HEK293 (cell line): ENCODE data around the gene EFNA2.
A peak's percentile ranks its signal among the peaks of the same experiment; 100 is the strongest.

Experiments
- CTCF ChIA-PET: fragments of 350-600 bp; formaldehyde crosslinking; extraction: SDS; loops from one replicate; lab custom pipeline; 2021; ENCODE audit warnings: antibody characterized with exemption; lab: Yijun Ruan, JAX
- POLR2A ChIA-PET: fragments of 300-600 bp; formaldehyde crosslinking; extraction: SDS; loops from one replicate; lab custom pipeline; 2020; ENCODE audit warnings: antibody characterized with exemption, inconsistent platforms; lab: Yijun Ruan, JAX
- H3K27ac ChIP-seq: fragments of 200-500 bp; sonication (Bioruptor generic); 2 replicates; pipeline ENCODE4 v1.5.1; 2014; ENCODE audit warnings: low read depth, low read length, control low read depth, inconsistent platforms; ENCODE audit errors: extremely low read depth
- H3K36me3 ChIP-seq, 2 experiments: fragments of 200-500 bp in 1 of 2; sonication (Bioruptor generic) in 1 of 2; 1 replicate in 1 of 2; 2 replicates in 1 of 2; pipeline ENCODE4 v1.5.1; 2014 to 2017; ENCODE audit warnings: inconsistent platforms in 2 of 2, low read length in 2 of 2; ENCODE audit not compliant: control insufficient read depth in 2 of 2, insufficient read depth in 1 of 2
- H3K4me1 ChIP-seq: fragments of 200-500 bp; sonication (Bioruptor generic); 2 replicates; pipeline ENCODE4 v1.5.1; 2014; ENCODE audit warnings: mild to moderate bottlenecking, low read length, inconsistent platforms; ENCODE audit not compliant: control insufficient read depth, insufficient read depth
- H3K4me3 ChIP-seq: 2 replicates; pipeline ENCODE4 v1.5.1; 2011; ENCODE audit warnings: low read depth, mild to moderate bottlenecking, control low read depth, low read length, moderate library complexity
- H3K9me3 ChIP-seq: fragments of 200-500 bp; sonication (Bioruptor generic); 2 replicates; pipeline ENCODE4 v1.5.1; 2014; ENCODE audit warnings: low read depth, low read length, inconsistent platforms; ENCODE audit not compliant: control insufficient read depth, insufficient read depth
- KLF1 ChIP-seq: fragments of 450-650 bp; formaldehyde crosslinking; IDR thresholded peaks from 2 replicates; pipeline ENCODE4 v1.5.1; 2016; ENCODE audit warnings: missing biosample characterization, missing genetic modification characterization
- KLF10 ChIP-seq: fragments of 450-650 bp; IDR thresholded peaks from 2 replicates; pipeline ENCODE4 v1.5.1; 2018; ENCODE audit warnings: missing biosample characterization, mild to moderate bottlenecking, missing genetic modification characterization
- KLF8 ChIP-seq: fragments of 450-650 bp; formaldehyde crosslinking; IDR thresholded peaks from 2 replicates; pipeline ENCODE4 v1.5.1; 2016; ENCODE audit warnings: missing biosample characterization, missing genetic modification characterization
- RBAK ChIP-seq: fragments of 450-650 bp; formaldehyde crosslinking; IDR thresholded peaks from 2 replicates; pipeline ENCODE4 v1.5.1; 2016; ENCODE audit warnings: missing biosample characterization, missing genetic modification characterization
- YY1 ChIP-seq: fragments of 450-650 bp; formaldehyde crosslinking; IDR thresholded peaks from 2 replicates; pipeline ENCODE4 v1.5.1; 2018; ENCODE audit warnings: missing biosample characterization, missing genetic modification characterization
- ZBTB8A ChIP-seq: fragments of 450-650 bp; formaldehyde crosslinking; IDR thresholded peaks from 2 replicates; pipeline ENCODE4 v1.5.1; 2016; ENCODE audit warnings: missing biosample characterization, missing genetic modification characterization
- ZNF175 ChIP-seq: fragments of 450-650 bp; formaldehyde crosslinking; IDR thresholded peaks from 2 replicates; pipeline ENCODE4 v1.5.1; 2016; ENCODE audit warnings: missing biosample characterization, missing genetic modification characterization
- ZNF266 ChIP-seq: fragments of 450-650 bp; formaldehyde crosslinking; IDR thresholded peaks from 2 replicates; pipeline ENCODE4 v1.5.1; 2016; ENCODE audit warnings: missing biosample characterization, missing genetic modification characterization, low read depth
- ZNF335 ChIP-seq: fragments of 450-650 bp; formaldehyde crosslinking; conservative IDR thresholded peaks from 2 replicates; pipeline ENCODE4 v1.5.1; 2016; ENCODE audit warnings: missing biosample characterization, missing genetic modification characterization
- ZNF341 ChIP-seq: fragments of 450-650 bp; formaldehyde crosslinking; IDR thresholded peaks from 2 replicates; pipeline ENCODE4; 2016; ENCODE audit warnings: low read depth, missing biosample characterization, missing genetic modification characterization
- ZNF473 ChIP-seq: fragments of 450-650 bp; formaldehyde crosslinking; IDR thresholded peaks from 2 replicates; pipeline ENCODE4 v1.5.1; 2017; ENCODE audit warnings: missing biosample characterization, missing genetic modification characterization
- ZNF514 ChIP-seq: fragments of 450-650 bp; formaldehyde crosslinking; IDR thresholded peaks from 2 replicates; pipeline ENCODE4 v1.5.1; 2016; ENCODE audit warnings: missing biosample characterization, missing genetic modification characterization
- ZNF670 ChIP-seq: fragments of 450-650 bp; formaldehyde crosslinking; IDR thresholded peaks from 2 replicates; pipeline ENCODE4 v1.5.1; 2016; ENCODE audit warnings: missing biosample characterization, missing genetic modification characterization, low read depth
- ZNF76 ChIP-seq: fragments of 450-650 bp; formaldehyde crosslinking; IDR thresholded peaks from 2 replicates; pipeline ENCODE4; 2016; ENCODE audit warnings: low read depth, missing biosample characterization, missing genetic modification characterization, borderline replicate concordance
- ZNF768 ChIP-seq: fragments of 450-650 bp; formaldehyde crosslinking; IDR thresholded peaks from 2 replicates; pipeline ENCODE4 v1.5.1; 2018; ENCODE audit warnings: missing biosample characterization, mild to moderate bottlenecking, missing genetic modification characterization
- TF ChIP-seq, protein P1 (sequence below): fragments of 450-650 bp; formaldehyde crosslinking; IDR thresholded peaks from 2 replicates; pipeline ENCODE4 v1.5.1; 2016; ENCODE audit warnings: missing biosample characterization, missing genetic modification characterization
- TF ChIP-seq, protein P2 (sequence below): fragments of 450-650 bp; formaldehyde crosslinking; IDR thresholded peaks from 2 replicates; pipeline ENCODE4 v1.5.1; 2016; ENCODE audit warnings: missing biosample characterization, missing genetic modification characterization
- TF ChIP-seq, protein P3 (sequence below): fragments of 450-650 bp; formaldehyde crosslinking; IDR thresholded peaks from 2 replicates; pipeline ENCODE4 v1.5.1; 2017; ENCODE audit warnings: missing biosample characterization, mild to moderate bottlenecking, missing genetic modification characterization, moderate library complexity
- TF ChIP-seq, protein P4 (sequence below): fragments of 450-650 bp; formaldehyde crosslinking; conservative IDR thresholded peaks from 2 replicates; pipeline ENCODE4 v1.5.1; 2016; ENCODE audit warnings: low read depth, missing biosample characterization, missing genetic modification characterization
- TF ChIP-seq, protein P5 (sequence below): fragments of 450-650 bp; formaldehyde crosslinking; optimal IDR thresholded peaks from 2 replicates; pipeline ENCODE3; 2016; ENCODE audit warnings: missing biosample characterization, mild to moderate bottlenecking, missing genetic modification characterization

Gene EFNA2

DNA sequence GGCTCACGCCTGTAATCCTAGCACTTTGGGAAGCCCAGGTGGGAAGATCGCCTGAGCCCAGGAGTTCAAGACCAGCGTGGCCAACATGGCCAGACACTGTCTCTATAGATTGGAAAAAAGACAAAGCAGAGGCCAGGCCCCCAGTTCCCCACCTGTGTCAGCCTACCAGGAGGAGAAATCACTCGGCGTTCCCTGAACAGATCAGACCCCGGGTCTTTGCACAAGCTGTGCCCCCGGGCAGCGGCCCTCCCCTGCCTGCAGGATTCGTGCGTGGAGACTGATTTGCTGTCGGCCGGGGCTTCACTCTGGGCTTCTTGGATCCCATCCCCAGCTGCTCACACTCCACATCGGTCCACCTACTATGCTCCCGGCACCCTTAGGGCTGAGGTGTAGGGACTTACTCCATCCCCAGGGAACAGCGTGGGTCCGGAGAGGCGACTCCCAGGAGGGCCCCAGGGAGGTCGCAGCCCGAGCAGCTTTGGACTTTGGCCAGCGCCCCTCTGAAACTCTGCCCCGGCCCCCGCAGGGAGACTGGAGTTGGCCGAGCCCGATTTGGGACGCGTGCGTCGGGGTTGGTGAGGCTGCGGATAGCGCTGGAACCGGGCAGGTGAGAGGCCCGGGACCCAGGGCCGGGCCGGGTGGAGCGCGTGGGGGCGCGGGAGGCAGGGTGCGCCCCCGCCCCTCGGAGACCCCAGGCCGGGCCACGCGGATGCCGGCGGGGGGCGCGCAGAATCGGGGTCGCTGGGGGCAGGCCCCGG, 515 bp upstream of the EFNA2 start (continued):
- TF ChIP-seq, protein P1, sequence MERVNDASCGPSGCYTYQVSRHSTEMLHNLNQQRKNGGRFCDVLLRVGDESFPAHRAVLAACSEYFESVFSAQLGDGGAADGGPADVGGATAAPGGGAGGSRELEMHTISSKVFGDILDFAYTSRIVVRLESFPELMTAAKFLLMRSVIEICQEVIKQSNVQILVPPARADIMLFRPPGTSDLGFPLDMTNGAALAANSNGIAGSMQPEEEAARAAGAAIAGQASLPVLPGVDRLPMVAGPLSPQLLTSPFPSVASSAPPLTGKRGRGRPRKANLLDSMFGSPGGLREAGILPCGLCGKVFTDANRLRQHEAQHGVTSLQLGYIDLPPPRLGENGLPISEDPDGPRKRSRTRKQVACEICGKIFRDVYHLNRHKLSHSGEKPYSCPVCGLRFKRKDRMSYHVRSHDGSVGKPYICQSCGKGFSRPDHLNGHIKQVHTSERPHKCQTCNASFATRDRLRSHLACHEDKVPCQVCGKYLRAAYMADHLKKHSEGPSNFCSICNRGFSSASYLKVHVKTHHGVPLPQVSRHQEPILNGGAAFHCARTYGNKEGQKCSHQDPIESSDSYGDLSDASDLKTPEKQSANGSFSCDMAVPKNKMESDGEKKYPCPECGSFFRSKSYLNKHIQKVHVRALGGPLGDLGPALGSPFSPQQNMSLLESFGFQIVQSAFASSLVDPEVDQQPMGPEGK (tag by site-specific recombination) = peak; percentile 47; the same call in 1 of the 2 replicates
- TF ChIP-seq ZBTB8A (tag by site-specific recombination) (0 out of 2 replicates have a peak, but pooled peaks have one; percentile 41), ZNF768 (tag by site-specific recombination) (no peak), ZNF335 (peak; percentile 76), KLF8 (tag by site-specific recombination) (peak; percentile 50; the same call in 1 of the 2 replicates), ZNF670 (tag by site-specific recombination) (no peak), KLF1 (no peak), ZNF341 (peak; percentile 50)
- TF ChIP-seq, protein P2, sequence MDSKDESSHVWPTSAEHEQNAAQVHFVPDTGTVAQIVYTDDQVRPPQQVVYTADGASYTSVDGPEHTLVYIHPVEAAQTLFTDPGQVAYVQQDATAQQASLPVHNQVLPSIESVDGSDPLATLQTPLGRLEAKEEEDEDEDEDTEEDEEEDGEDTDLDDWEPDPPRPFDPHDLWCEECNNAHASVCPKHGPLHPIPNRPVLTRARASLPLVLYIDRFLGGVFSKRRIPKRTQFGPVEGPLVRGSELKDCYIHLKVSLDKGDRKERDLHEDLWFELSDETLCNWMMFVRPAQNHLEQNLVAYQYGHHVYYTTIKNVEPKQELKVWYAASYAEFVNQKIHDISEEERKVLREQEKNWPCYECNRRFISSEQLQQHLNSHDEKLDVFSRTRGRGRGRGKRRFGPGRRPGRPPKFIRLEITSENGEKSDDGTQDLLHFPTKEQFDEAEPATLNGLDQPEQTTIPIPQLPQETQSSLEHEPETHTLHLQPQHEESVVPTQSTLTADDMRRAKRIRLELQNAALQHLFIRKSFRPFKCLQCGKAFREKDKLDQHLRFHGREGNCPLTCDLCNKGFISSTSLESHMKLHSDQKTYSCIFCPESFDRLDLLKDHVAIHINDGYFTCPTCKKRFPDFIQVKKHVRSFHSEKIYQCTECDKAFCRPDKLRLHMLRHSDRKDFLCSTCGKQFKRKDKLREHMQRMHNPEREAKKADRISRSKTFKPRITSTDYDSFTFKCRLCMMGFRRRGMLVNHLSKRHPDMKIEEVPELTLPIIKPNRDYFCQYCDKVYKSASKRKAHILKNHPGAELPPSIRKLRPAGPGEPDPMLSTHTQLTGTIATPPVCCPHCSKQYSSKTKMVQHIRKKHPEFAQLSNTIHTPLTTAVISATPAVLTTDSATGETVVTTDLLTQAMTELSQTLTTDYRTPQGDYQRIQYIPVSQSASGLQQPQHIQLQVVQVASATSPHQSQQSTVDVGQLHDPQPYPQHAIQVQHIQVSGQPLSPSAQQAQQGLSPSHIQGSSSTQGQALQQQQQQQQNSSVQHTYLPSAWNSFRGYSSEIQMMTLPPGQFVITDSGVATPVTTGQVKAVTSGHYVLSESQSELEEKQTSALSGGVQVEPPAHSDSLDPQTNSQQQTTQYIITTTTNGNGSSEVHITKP (tag by site-specific recombination) = peak; percentile 76

DNA sequence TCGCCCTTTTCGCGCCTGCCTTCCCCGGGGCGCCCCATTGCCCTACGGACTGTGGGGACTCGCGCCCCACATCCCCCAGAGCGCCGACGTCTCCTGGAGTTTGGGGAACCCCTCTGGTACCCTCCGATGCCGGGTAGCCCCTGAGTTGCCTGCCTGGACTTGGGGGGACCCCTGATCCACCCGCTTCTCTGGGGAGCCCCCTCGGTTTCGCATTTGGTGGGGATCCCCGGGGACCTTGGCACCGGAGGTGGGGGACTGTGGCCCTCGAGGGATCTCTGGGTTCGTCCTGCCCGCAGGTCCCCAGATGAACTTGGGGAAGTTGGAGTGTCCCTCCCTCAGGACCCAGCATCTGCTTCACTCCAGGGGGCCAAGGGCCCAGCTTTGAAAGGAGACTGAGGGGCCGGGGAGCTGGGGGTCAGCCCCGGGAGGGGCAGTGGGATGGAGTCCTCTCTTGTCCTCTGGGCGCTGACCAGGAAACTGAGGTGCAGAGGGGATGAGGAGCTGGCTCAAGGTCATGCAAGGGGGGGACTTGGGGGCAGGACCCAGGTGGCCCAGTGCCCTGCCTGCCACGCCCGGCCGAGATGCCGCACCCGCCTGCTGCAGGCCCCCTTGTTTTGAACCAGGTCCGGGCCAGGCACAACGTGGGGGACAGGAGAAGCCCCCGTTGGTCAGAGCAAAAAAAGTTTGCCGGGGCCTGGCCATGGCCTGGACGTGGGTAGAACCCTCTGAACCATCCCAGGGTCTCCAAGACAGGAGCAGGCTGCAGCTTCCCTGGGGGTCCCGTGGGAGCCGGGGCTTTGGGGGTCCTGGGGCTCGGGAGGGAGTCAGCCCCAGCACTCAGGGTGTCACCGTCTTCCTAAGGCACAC, 1.0 kb downstream of the EFNA2 start:
- H3K36me3 ChIP-seq = no peaks in the 10 kb centered on the region
- CTCF ChIA-PET = interaction anchor here (0.6 to 1.3 kb wide), 4 partner anchors 27 to 89 kb away, joined by 3 to 7 read pairs (median 3); no protein-coding TSS in a partner anchor
- TF ChIP-seq ZNF266 = no peak
- TF ChIP-seq, protein P3, sequence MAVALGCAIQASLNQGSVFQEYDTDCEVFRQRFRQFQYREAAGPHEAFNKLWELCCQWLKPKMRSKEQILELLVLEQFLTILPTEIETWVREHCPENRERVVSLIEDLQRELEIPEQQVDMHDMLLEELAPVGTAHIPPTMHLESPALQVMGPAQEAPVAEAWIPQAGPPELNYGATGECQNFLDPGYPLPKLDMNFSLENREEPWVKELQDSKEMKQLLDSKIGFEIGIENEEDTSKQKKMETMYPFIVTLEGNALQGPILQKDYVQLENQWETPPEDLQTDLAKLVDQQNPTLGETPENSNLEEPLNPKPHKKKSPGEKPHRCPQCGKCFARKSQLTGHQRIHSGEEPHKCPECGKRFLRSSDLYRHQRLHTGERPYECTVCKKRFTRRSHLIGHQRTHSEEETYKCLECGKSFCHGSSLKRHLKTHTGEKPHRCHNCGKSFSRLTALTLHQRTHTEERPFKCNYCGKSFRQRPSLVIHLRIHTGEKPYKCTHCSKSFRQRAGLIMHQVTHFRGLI (tag by site-specific recombination) = no peak
- no peak for TF ChIP-seq ZNF175
- no peak for TF ChIP-seq ZNF514 (tag by site-specific recombination)
- TF ChIP-seq, protein P4, sequence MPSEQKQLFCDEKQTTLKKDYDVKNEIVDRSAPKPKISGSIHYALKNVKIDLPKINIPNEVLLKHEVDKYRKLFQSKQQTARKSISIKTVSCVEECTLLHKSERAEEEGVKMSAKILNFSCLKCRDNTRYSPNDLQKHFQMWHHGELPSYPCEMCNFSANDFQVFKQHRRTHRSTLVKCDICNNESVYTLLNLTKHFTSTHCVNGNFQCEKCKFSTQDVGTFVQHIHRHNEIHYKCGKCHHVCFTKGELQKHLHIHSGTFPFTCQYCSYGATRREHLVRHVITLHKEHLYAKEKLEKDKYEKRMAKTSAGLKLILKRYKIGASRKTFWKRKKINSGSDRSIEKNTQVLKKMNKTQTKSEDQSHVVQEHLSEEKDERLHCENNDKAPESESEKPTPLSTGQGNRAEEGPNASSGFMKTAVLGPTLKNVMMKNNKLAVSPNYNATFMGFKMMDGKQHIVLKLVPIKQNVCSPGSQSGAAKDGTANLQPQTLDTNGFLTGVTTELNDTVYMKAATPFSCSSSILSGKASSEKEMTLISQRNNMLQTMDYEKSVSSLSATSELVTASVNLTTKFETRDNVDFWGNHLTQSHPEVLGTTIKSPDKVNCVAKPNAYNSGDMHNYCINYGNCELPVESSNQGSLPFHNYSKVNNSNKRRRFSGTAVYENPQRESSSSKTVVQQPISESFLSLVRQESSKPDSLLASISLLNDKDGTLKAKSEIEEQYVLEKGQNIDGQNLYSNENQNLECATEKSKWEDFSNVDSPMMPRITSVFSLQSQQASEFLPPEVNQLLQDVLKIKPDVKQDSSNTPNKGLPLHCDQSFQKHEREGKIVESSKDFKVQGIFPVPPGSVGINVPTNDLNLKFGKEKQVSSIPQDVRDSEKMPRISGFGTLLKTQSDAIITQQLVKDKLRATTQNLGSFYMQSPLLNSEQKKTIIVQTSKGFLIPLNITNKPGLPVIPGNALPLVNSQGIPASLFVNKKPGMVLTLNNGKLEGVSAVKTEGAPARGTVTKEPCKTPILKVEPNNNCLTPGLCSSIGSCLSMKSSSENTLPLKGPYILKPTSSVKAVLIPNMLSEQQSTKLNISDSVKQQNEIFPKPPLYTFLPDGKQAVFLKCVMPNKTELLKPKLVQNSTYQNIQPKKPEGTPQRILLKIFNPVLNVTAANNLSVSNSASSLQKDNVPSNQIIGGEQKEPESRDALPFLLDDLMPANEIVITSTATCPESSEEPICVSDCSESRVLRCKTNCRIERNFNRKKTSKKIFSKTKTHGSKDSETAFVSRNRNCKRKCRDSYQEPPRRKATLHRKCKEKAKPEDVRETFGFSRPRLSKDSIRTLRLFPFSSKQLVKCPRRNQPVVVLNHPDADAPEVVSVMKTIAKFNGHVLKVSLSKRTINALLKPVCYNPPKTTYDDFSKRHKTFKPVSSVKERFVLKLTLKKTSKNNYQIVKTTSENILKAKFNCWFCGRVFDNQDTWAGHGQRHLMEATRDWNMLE = no peak
- TF ChIP-seq YY1 (tag by site-specific recombination) = no peak
- TF ChIP-seq, protein P5, sequence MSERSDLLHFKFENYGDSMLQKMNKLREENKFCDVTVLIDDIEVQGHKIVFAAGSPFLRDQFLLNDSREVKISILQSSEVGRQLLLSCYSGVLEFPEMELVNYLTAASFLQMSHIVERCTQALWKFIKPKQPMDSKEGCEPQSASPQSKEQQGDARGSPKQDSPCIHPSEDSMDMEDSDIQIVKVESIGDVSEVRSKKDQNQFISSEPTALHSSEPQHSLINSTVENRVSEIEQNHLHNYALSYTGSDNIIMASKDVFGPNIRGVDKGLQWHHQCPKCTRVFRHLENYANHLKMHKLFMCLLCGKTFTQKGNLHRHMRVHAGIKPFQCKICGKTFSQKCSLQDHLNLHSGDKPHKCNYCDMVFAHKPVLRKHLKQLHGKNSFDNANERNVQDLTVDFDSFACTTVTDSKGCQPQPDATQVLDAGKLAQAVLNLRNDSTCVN (tag by site-specific recombination) = peak; percentile 25
- TF ChIP-seq RBAK = no peak
- no peak for TF ChIP-seq ZNF76 (tag by site-specific recombination)
- no peak for TF ChIP-seq ZNF473 (tag by site-specific recombination)
- no peak for TF ChIP-seq KLF10

More for the DNA sequence above, 1.0 kb downstream of the EFNA2 start:
- peaks cover 5% of the 10 kb centered on the region for H3K4me1 ChIP-seq
- H3K4me3 ChIP-seq = peak overlapping the region; percentile 34
- H3K9me3 ChIP-seq = no peaks in the 10 kb centered on the region
- POLR2A ChIA-PET = interaction anchor here (0.5 to 0.6 kb wide), 2 partner anchors 20 to 59 kb away, joined by 3 read pairs; no protein-coding TSS in a partner anchor
- peak overlapping the region; percentile 9; the same call in 1 of the 2 replicates for H3K27ac ChIP-seq
